GM23248 (cell line): ENCODE measurements around the gene PRG2.

Experiments
- EZH2 ChIP-seq: fragments of 200-600 bp; sonication (generic); IDR thresholded peaks from 2 replicates; pipeline ENCODE4 v1.6.1; 2018; ENCODE audit warnings: antibody characterized with exemption, mild to moderate bottlenecking; ENCODE audit not compliant: insufficient read depth, poor library complexity, severe bottlenecking
- EZH2phosphoT487 ChIP-seq: fragments of 200-600 bp; sonication (generic); IDR thresholded peaks from 2 replicates; pipeline ENCODE4 v1.6.1; 2018; ENCODE audit warnings: antibody characterized with exemption, moderate library complexity, mild to moderate bottlenecking, low read depth; ENCODE audit not compliant: insufficient read depth

DNA sequence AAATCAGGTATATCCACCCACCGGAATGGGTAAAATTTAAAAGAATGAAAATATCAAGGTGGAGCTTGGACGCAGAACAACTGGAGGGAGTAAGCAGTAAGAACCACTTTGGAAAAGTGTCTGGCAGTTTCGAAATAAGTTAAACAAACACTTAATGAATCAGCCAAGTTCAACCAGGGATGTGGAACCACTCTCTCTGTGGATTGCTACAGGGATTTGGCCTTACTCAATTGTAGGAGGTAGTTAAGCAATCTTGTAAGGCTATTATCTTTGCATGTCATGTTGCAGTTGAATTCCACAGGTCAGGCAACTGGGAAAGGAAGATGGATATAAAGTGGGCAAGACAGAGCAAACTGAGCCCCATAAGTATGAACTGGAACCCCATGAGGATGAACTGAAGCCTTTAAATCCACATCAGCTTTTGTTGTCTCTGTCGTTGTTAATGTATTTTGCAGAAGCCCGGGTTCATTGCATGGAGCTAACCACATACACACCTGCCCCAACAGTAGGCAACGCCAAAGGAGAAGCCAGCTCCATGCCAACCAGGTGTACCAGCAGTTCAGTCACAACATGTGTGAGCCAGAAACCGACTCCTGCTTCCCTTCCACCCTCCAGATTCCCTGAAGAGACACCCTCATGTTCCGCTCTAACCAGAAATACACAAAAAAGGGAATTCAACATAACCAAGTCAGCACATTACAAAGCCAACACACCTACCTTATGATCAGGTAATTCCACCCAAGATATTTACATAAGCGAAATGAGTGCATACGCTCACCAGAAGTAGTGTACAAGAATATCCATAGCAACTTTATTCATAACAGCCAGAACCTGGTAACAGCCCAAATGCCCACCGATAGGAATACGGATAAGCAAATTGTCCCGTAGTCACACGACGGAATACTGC is 44.4 kb upstream of the PRG2 start:
- no peak for TF ChIP-seq EZH2
- no peak for TF ChIP-seq EZH2phosphoT487
